Measurements from ENCODE around the gene OR6N2.

DNA sequence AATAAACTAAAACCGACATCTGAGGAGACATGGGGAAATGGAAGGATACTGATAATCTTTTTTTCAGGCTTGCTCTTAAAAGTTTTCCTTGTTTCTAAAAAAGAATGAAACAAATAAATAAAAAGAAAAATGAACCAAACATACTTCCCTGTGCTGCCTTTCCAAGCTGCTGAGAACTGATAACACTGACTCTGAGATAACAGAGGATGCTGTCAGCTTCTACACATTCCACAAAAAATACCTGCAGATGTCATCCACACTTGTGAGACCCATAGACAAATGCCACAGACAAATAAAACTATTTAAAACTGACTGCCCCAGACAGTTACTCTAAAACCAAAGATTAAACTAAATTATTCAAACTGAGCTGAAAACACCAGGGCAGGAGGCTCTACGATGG lies 48.5 kb downstream of the OR6N2 start:
- TF ChIP-seq, protein P1, sequence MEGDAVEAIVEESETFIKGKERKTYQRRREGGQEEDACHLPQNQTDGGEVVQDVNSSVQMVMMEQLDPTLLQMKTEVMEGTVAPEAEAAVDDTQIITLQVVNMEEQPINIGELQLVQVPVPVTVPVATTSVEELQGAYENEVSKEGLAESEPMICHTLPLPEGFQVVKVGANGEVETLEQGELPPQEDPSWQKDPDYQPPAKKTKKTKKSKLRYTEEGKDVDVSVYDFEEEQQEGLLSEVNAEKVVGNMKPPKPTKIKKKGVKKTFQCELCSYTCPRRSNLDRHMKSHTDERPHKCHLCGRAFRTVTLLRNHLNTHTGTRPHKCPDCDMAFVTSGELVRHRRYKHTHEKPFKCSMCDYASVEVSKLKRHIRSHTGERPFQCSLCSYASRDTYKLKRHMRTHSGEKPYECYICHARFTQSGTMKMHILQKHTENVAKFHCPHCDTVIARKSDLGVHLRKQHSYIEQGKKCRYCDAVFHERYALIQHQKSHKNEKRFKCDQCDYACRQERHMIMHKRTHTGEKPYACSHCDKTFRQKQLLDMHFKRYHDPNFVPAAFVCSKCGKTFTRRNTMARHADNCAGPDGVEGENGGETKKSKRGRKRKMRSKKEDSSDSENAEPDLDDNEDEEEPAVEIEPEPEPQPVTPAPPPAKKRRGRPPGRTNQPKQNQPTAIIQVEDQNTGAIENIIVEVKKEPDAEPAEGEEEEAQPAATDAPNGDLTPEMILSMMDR (IDR thresholded peaks at IDR 0.05; ENCODE audit: insufficient read depth, low read length), result no peak
- no peak for TF ChIP-seq POLR2AphosphoS5 (IDR thresholded peaks at IDR 0.05; ENCODE audit: low read depth)
- TF ChIP-seq, protein P2, sequence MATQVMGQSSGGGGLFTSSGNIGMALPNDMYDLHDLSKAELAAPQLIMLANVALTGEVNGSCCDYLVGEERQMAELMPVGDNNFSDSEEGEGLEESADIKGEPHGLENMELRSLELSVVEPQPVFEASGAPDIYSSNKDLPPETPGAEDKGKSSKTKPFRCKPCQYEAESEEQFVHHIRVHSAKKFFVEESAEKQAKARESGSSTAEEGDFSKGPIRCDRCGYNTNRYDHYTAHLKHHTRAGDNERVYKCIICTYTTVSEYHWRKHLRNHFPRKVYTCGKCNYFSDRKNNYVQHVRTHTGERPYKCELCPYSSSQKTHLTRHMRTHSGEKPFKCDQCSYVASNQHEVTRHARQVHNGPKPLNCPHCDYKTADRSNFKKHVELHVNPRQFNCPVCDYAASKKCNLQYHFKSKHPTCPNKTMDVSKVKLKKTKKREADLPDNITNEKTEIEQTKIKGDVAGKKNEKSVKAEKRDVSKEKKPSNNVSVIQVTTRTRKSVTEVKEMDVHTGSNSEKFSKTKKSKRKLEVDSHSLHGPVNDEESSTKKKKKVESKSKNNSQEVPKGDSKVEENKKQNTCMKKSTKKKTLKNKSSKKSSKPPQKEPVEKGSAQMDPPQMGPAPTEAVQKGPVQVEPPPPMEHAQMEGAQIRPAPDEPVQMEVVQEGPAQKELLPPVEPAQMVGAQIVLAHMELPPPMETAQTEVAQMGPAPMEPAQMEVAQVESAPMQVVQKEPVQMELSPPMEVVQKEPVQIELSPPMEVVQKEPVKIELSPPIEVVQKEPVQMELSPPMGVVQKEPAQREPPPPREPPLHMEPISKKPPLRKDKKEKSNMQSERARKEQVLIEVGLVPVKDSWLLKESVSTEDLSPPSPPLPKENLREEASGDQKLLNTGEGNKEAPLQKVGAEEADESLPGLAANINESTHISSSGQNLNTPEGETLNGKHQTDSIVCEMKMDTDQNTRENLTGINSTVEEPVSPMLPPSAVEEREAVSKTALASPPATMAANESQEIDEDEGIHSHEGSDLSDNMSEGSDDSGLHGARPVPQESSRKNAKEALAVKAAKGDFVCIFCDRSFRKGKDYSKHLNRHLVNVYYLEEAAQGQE (IDR thresholded peaks at IDR 0.05; ENCODE audit: insufficient replicate concordance, low read depth), result no peak
